Memory B cell (primary cell): ENCODE results near the gene CCDC192.
"Not testable (repeated sequence)": the region's sequence is repeated elsewhere in the genome, so short reads cannot be mapped to it uniquely, and the experiment has no call there.

Experiments used
- ATAC-seq: fragments of 150-1000 bp; cut with Tn5 transposase; 2 replicates; pipeline ENCODE4 v1.10.0; 2021; ENCODE audit warnings: low read depth, mild to moderate bottlenecking, moderate library complexity
- DNase-seq, 2 donors: peaks; one replicate each; pipeline ENCODE4 v3.0.0; 2022; ENCODE audit warnings: low spot score in 2 of 2
- H3K27ac Mint-ChIP-seq: one replicate; pipeline ENCODE4 v1.8.0; 2022; ENCODE audit warnings: mild to moderate bottlenecking, moderate library complexity, mixed read lengths
- H3K27me3 Mint-ChIP-seq: one replicate; pipeline ENCODE4 v1.8.0; 2022; ENCODE audit warnings: mixed read lengths
- H3K36me3 Mint-ChIP-seq: one replicate; pipeline ENCODE4 v1.8.0; 2022; ENCODE audit warnings: mild to moderate bottlenecking, mixed read lengths
- H3K4me1 Mint-ChIP-seq: one replicate; pipeline ENCODE4 v1.8.0; 2022; ENCODE audit warnings: mixed read lengths
- H3K4me3 Mint-ChIP-seq: one replicate; pipeline ENCODE4 v1.8.0; 2022; ENCODE audit warnings: mild to moderate bottlenecking, moderate library complexity, mixed read lengths
- H3K9me3 Mint-ChIP-seq: one replicate; pipeline ENCODE4 v1.8.0; 2022; ENCODE audit warnings: mixed read lengths

The CCDC192 gene

DNA sequence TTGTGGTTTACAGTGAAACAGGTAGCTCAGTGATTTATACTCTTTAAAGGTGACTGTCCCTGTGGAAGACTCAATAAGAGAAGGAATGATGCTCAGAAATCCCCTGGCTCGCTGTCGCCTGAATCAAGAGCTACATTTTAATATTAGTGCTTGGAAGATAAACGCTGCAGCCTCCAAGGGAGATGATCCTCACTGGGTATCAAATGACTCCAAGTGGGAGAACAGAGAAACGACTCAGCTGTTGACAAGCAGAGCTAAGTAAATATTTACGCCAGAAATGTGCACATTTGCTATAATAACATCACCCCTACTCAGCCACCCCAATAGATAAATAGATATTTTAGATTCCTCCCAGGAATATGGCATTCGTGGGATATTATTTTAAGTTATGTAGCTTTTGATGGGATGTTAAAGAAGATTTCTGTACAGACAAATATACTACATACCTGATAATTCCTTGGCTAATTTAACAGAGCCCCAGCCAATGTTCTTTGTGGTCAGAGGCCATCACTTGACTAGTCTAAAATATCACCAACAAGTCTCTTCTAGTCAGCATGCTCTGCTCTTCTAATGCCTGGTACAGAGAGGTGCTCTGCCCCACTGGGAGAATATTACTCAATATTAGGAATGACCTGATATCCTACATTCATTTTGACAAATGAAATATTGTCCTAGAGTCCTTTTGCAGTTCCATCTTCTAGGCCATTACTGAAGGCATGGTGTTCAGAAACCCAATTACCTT, 18.3 kb upstream of the CCDC192 start:
- Mint-ChIP-seq H3K4me1 (no peaks in the 10 kb centered on the region), H3K27me3 (peaks cover 4% of the 10 kb centered on the region), H3K4me3 (no peak overlapping the region), H3K27ac (no peak overlapping the region), H3K9me3 (peaks cover 1% of the 10 kb centered on the region), H3K36me3 (no peaks in the 10 kb centered on the region)
- ATAC-seq (no peak), DNase-seq (no peak)

DNA sequence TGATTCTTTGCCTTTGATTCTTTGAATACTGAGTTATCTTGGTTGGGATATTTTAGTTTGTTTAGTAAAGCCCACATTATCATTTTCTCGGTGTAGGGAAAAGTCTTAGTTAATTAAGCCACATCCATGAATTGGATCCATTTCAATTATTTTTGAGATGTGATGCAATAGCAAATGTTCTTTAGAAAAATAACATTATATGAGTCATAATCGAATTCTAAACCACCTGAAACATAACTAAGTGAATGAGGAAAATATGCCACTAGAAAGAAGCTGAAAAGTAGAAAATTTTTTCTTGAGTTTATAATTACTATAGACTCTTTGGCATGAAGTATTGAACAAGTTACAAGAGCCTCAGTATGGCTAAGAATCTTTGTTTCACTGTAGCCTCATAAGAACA, 17.5 kb upstream of the CCDC192 start:
- H3K27ac Mint-ChIP-seq = no peak overlapping the region
- no peaks in the 10 kb centered on the region for H3K4me1 Mint-ChIP-seq
- H3K9me3 Mint-ChIP-seq = peaks cover 1% of the 10 kb centered on the region
- H3K36me3 Mint-ChIP-seq = no peaks in the 10 kb centered on the region
- ATAC-seq = no peak
- peaks cover 4% of the 10 kb centered on the region for H3K27me3 Mint-ChIP-seq
- no peak for DNase-seq
- no peak overlapping the region for H3K4me3 Mint-ChIP-seq

GRCh38 chr5:127686424-127686823, 16.8 kb upstream of the CCDC192 start:
- Mint-ChIP-seq H3K36me3 (no peaks in the 10 kb centered on the region), H3K27me3 (peaks cover 4% of the 10 kb centered on the region), H3K4me1 (no peaks in the 10 kb centered on the region), H3K4me3 (no peak overlapping the region), H3K9me3 (peaks cover 1% of the 10 kb centered on the region), H3K27ac (no peak overlapping the region)
- DNase-seq = no peak
- no peak for ATAC-seq

DNA sequence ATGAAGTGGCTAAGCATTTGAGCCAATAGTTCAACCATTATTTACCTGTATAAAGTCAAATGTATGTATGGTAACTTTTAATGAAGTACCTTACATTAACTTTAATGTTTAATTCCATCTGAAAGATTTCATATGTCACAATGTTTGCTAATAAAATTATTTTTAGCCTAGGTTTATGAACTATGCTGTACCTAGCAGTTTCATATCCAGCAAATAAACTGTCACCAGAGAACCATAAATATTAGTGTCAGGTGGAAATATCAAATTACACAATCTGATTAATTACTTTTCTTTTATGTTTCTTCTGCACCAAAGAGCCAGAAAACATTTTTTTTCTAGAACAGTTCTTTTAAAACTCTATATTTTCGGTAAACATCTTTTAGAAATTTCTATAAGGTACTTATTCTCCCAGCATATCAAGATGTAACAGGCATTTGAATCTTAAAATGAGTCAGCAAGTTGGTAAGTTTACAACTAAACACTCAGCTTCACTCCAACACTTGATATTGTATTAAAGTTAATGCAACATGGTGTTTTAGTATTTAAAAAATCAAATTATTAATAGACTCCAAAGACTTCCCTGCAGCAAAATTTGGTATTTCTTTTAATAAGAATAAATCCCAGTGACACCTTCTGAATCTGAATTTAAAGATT, 8.5 kb upstream of the CCDC192 start:
- H3K27ac Mint-ChIP-seq = no peak overlapping the region
- no peaks in the 10 kb centered on the region for H3K4me1 Mint-ChIP-seq
- H3K4me3 Mint-ChIP-seq = no peak overlapping the region

GRCh38 chr5:127695346-127695745, 7.8 kb upstream of the CCDC192 start:
- Mint-ChIP-seq H3K27ac (no peak overlapping the region), H3K36me3 (no peaks in the 10 kb centered on the region), H3K4me3 (no peak overlapping the region), H3K9me3 (no peaks in the 10 kb centered on the region), H3K27me3 (peaks cover 2% of the 10 kb centered on the region), H3K4me1 (no peaks in the 10 kb centered on the region)
- DNase-seq (no peak), ATAC-seq (no peak)

More for the DNA sequence above, 8.5 kb upstream of the CCDC192 start:
- Mint-ChIP-seq H3K36me3 (no peaks in the 10 kb centered on the region), H3K9me3 (no peaks in the 10 kb centered on the region), H3K27me3 (peaks cover 2% of the 10 kb centered on the region)
- DNase-seq = no peak
- ATAC-seq = no peak

DNA sequence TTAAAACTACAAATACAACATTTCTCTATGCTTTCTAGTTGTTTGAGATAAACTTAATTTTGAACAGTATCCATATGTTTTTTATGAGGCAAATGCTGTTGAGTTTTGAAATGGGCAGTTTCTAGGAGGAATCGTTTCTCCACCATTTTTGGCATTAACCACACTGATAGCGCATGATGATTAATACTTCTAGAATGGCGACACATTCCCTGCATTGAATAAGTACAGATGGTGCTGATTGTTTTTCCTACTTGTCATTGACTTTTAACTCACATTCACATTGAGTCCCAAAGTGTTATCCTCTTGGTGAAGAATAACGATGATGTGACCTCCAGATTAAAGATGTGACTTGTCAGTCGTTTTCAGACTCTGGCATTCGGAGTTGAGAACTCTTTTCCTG, 6.5 kb upstream of the CCDC192 start:
- no peaks in the 10 kb centered on the region for H3K4me1 Mint-ChIP-seq
- peaks cover 2% of the 10 kb centered on the region for H3K27me3 Mint-ChIP-seq
- no peak for DNase-seq
- no peaks in the 10 kb centered on the region for H3K36me3 Mint-ChIP-seq
- no peak for ATAC-seq
- no peak overlapping the region for H3K27ac Mint-ChIP-seq
- H3K4me3 Mint-ChIP-seq = no peak overlapping the region
- no peaks in the 10 kb centered on the region for H3K9me3 Mint-ChIP-seq

GRCh38 chr5:127697894-127698600, 5.1 kb upstream of the CCDC192 start:
- DNase-seq = no peak
- no peak overlapping the region for H3K27ac Mint-ChIP-seq
- no peaks in the 10 kb centered on the region for H3K4me1 Mint-ChIP-seq
- peaks cover 2% of the 10 kb centered on the region for H3K27me3 Mint-ChIP-seq
- no peak for ATAC-seq
- no peaks in the 10 kb centered on the region for H3K36me3 Mint-ChIP-seq
- H3K9me3 Mint-ChIP-seq = no peaks in the 10 kb centered on the region
- no peak overlapping the region for H3K4me3 Mint-ChIP-seq

GRCh38 chr5:127699416-127699815, 3.8 kb upstream of the CCDC192 start:
- no peak overlapping the region for H3K27ac Mint-ChIP-seq
- no peaks in the 10 kb centered on the region for H3K4me1 Mint-ChIP-seq
- DNase-seq (no peak), ATAC-seq (no peak)
- no peaks in the 10 kb centered on the region for H3K9me3 Mint-ChIP-seq
- H3K27me3 Mint-ChIP-seq = peaks cover 2% of the 10 kb centered on the region
- H3K4me3 Mint-ChIP-seq = no peak overlapping the region
- H3K36me3 Mint-ChIP-seq = no peaks in the 10 kb centered on the region

- H3K36me3 Mint-ChIP-seq = no peaks in the 10 kb centered on the region
- no peaks in the 10 kb centered on the region for H3K9me3 Mint-ChIP-seq
- ATAC-seq (no peak), DNase-seq (no peak)
- no peak overlapping the region for H3K27ac Mint-ChIP-seq
- H3K27me3 Mint-ChIP-seq = peaks cover 2% of the 10 kb centered on the region
- H3K4me1 Mint-ChIP-seq = no peaks in the 10 kb centered on the region
- H3K4me3 Mint-ChIP-seq = no peak overlapping the region
Observed at GRCh38 chr5:127700237-127700766, 2.9 kb upstream of the CCDC192 start.

- Mint-ChIP-seq H3K4me3 (no peak overlapping the region), H3K9me3 (no peaks in the 10 kb centered on the region), H3K27ac (no peak overlapping the region), H3K27me3 (peaks cover 3% of the 10 kb centered on the region), H3K4me1 (no peaks in the 10 kb centered on the region), H3K36me3 (no peaks in the 10 kb centered on the region)
- no peak for ATAC-seq
- no peak for DNase-seq
Observed at GRCh38 chr5:127702434-127702833, 757 bp upstream of the CCDC192 start.

DNA sequence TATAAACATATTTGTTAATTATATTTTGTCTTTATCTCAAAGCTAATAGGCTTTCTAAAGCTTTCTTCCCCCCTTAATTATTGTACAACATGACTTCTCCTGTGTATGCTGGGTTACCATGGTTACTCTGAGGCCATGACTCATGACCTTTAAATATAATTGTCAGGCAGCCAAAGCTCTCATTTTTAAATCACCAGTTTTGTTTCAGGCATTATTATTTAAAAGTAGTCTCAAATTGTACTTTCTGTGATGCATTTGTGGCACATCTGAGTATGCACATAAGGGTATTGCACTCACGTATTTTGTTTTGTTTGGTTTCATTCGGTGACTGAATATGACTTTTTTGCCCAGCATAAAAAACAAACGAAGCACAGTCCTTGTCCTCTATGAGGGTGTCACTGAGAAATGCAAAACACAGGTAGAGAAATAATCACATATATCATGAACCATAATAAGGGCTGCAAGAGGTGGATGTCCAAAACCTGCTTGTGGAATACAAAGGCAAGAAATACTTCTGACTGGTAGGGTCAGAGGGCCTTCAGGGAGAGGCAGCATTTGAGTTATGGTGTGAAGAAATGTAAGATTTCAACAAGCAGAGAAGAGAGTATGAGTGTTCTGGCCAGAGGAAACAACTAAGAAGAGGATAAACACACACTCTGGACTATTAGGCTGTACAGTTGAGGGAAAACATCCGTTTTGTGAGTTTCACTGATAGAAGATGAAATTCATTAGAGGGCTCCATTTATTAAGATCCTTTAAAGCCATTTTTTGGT, 2.1 kb downstream of the CCDC192 start:
- ATAC-seq (no peak), DNase-seq (no peak)
- Mint-ChIP-seq H3K4me1 (no peaks in the 10 kb centered on the region), H3K4me3 (no peak overlapping the region), H3K36me3 (no peaks in the 10 kb centered on the region), H3K9me3 (no peaks in the 10 kb centered on the region), H3K27me3 (peaks cover 1% of the 10 kb centered on the region), H3K27ac (no peak overlapping the region)

- Mint-ChIP-seq H3K27ac (no peak overlapping the region), H3K36me3 (no peaks in the 10 kb centered on the region), H3K9me3 (no peaks in the 10 kb centered on the region), H3K27me3 (peaks cover 1% of the 10 kb centered on the region), H3K4me3 (no peak overlapping the region), H3K4me1 (no peaks in the 10 kb centered on the region)
- ATAC-seq (no peak), DNase-seq (no peak)
Observed at GRCh38 chr5:127706691-127707090, 3.5 kb downstream of the CCDC192 start.

DNA sequence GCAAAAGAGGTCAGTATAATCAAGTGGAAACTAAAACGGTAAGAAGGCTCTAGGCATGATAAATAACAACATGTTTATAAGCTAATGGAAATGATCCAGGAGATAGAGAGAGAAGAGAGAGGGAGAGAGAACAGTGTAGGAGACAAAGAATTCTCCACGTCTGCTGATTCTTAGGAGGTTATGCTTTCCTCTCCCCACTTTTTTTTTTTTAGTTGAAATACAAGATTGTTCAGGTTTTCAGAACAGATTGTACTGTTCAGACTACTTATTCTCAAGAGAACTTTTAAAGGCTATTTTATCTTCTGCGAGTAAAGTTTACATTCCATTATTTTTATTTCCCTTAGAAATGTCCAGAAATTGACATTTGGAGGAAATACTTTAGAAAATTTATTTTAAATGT, 4.0 kb downstream of the CCDC192 start:
- Mint-ChIP-seq H3K27ac (no peak overlapping the region), H3K9me3 (no peaks in the 10 kb centered on the region), H3K4me3 (no peak overlapping the region), H3K4me1 (no peaks in the 10 kb centered on the region), H3K27me3 (peaks cover 1% of the 10 kb centered on the region), H3K36me3 (no peaks in the 10 kb centered on the region)
- ATAC-seq = no peak
- no peak for DNase-seq

DNA sequence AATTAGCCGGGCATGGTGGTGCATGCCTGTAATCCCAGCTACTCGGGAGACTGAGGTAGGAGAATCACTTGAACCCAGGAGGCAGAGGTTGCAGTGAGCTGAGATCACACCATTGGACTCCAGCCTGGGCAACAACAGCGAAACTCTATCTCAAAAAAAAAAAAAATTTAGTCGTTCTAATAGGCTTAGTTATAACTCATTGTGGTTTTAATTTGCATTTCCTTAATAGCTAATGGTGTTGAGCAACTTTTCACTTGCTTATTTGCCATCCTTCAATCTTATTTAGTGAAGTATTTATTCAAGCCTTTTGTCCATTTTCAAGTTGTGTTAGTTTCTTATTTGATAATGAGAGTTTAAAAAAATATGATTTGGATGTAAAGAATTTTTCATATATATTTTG, 9.9 kb downstream of the CCDC192 start:
- H3K4me1 Mint-ChIP-seq, DNase-seq, H3K36me3 Mint-ChIP-seq, H3K4me3 Mint-ChIP-seq, H3K27ac Mint-ChIP-seq, H3K27me3 Mint-ChIP-seq, ATAC-seq, H3K9me3 Mint-ChIP-seq: not testable (repeated sequence)
